NCI-H2029 treated with DMSO at 0.1 percent for 48 hours (cell line): ENCODE results near the gene DLG2.

Experiments used
- DNase-seq: peaks from one replicate; lab custom pipeline; 2025; lab: John Stamatoyannopoulos, UW

Gene DLG2

DNA sequence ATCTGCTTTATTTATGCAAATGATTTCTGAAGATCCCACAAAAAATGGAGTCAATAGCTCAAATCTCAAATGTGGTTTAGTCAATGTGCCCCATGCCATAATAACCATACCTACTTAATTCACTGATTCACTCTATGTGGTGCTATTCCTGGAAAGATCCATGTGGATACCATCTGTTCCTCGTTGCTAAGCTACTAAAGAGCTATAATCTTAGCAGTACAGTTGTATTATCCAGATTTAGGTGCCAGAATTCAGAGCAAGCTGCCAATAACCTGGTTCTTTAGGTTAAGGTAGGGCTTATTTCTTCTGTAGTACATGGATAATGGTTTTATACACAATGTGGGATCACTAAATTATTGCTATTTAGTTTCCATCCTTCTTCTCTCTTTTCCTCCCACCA, 1366.3 kb downstream of the DLG2 start:
- no peak for DNase-seq

DNA sequence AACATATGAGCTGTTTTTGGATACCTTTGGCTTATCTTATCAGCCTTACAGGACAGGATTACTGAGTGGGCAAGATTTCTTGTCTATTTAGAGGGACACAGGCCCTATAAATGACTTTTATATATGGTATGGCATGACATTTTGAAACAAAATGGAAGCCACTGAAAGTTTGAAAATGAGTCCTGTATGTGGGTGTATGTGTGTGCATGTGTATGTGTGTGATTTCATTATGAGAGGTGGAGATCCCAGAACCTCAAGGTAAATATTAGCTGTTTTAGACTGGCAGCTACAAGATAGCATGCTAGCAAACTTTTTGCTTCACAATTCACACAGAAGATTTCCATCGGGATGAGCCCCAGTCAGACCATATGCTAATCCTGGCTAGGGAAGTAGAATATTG, 1370.5 kb downstream of the DLG2 start:
- DNase-seq = no peak

DNA sequence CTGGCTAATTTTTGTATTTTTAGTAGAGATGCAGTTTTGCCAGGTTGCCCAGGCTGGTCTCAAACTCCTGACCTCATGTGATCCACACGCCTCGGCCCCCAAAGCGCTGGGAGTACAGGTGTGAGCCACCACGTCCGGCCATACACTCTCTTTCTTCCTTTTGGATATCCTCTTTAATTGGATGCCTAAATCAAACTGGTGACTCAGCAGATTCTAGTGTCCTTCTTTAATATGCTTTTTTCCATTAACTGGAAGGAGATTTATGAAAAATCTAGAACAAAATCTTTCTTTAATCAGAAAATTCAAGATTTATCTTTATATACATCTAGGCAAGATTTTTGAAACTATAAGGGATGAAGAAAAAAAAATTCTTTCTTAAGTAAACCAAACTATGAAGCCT, 1371.7 kb downstream of the DLG2 start:
- DNase-seq = no peak

DNA sequence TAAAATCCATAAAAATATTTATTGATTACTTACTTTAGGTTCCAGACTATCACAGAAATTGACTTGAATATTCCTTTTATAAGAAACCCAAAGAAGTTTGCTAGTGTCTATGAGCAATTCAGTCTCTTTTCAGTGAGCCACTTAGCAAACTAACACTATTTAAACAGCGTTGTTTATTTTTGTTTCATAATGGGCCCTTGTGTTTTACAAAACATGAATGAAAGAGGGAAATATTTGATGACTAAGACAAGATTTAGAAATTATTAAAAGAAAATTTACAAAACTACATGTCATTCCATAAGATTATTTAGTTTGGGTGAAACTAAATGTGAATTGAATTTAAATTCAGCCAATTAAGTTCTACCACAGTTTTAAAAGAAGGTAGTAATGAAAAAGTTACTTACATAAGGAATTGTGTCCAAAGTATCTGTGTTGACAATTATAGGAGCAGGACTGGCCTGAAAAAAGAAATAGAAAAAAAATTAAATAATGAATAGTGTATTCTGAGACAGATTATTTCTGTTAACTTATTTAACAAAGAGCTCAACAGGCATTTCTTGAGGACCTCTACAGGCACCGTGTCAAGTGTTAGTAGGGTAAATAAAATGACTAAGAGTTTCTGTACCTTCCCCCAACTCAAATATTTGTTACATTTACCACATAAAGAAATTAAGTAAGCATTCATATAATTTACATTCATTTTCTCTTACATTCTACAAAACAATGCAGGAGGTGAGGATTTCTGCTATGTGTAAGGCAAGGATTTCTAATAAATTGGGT, 1376.1 kb downstream of the DLG2 start:
- DNase-seq = no peak

DNA sequence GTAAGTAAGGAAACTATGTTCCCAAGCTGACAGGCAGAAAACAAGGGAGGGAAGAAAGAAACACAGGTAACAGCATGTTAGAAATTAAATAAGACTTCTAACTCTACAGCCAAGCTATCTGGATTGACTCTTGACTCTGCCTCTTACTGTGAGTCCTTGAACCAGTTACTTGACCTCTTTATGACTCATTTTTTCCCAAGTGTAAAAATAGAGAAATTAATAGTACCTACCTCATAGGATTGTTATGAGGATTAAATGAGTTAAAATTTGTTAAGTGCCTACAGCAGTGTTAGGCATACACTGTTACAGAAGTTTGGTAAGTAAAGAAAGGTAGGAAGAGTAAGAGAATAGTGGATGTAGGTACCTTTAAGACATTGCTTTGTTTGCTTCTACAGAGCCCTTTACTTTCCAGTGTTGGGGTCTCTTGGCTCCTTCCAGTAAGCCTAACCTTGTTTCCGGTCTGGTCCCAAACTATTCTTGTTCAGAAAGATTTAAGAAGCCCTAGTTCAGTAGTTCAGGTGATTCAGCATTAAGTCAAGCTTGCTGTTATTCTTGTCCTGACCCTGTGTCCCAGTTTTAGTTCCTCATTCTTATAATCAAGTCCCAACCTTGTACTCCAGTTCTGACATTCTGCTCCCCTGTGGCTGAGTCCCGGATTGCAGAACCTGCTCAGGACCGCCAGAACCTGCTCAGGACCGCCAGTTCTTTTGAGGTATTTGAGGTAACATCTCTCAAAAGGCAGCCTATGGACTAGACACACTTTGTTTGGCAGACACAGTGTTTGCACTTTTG, 1377.6 kb downstream of the DLG2 start:
- DNase-seq = no peak

DNA sequence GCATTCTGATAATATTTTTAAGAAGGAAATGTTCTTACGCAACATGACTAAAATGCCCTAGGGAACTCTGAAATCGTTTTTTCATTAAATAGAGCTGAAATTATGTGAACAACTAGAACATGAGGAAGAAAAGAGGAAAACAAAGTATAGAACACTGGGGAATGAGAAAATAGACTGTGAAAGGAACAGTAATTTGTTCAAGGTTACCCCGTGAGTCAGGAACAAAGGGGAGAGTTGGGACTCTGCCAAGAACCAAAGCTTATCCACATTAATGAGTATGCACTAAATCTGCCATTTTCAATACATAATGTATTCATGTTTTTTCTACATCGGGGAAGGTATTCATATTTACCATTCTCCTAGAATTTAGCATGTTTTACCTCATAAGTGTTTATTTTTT, 1379.2 kb downstream of the DLG2 start:
- no peak for DNase-seq

DNA sequence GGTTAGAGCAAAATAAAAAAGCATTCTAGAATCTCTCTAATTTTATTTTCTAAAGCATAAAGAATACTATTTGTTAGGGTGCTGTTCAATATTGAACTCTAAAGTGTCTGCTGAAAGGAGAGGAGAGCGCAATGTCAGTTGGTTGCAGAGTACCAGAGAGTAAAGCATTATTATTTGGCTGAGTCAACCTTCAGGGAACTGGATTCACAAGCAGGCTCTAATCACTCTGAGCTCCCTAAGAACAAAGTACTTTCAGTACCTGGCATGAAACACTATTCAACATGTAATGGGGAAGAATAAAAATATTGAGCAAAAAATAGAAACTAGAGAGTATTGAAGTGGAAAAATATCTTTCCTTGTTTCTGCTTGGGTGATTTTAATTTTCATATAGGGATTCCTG, 1380.0 kb downstream of the DLG2 start:
- no peak for DNase-seq

DNA sequence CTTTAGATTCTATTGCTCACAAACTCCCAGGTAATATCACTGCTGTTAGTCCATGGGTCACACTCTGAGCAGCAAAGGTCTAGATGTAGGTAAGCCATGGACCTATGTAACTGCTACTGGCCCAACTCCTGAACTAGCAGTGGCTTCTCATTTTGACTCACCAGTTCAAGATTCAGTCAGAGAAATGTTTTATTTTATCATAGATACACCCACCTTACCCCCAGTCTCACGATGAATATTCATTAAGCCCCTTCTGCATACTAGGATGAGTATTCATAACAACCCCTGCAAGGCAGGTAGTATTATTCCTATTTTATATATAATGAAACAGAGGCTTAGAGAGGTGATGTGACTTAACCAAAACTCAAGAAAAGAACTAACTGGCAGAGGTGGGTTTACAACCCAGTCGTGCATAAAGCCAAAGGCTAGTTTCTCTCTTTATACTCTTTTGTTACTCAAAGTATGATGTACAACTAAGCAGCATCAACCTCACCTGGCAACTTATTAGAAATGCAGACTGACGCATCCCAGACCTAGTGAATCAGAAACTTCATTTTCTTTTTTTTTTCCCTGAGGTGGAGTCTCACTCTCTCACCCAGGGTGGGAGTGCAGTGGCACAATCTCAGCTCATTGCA, 1383.4 kb downstream of the DLG2 start:
- no peak for DNase-seq

DNA sequence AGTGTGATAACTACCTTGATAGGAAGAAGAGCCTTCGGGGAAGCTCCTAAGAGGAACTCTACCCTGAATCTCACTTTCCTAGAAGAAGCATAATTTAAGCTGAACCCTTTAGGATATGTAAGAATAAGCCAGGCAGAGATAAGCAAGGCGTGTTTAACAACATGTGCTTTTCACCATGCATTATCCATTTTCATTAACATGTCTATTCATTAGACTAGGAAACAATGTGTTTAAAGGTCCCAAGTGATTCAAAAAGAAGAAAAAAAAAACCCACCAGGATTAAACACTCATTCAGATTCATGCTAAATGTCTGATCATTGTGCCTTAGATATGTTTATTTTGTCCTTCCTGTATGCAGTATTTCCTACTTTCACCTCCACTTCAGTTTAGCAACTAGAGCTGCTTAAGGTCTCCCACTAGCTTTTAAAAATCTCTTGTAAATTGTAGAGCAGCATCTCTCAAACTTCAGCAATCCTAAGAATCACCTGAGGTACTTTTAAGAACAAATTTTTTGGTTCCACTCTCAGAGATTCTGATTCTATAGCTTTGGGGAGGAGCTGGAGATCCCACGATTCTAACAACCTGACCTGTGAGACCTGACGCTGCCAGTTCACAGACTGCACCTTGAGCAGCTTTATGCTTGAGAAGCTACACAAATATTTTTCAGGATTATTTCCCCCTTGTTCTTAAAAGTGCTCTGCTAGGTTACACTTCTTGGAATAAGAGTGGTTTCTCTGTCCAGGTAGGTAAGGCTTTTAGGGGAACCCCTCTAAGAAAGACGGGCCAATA, 1385.6 kb downstream of the DLG2 start:
- DNase-seq = no peak

DNA sequence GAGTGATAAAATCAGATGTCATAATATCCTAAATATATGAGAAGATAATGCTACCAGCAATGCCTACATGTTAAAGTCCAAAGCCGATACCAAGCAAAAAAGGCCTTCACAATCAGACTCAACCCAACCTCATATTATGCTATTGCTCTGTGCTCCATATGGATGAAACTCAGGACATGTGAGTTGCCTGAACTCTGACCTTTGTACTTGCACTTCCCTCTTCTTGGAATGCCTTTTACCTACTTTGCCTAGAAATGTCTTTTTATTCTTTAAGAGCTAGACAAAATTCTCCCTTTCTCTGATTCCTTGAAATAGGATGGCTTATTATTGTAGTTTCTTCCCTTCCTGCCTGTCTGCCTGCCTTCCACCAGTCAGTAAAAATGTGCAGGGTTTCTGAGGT, 1386.3 kb downstream of the DLG2 start:
- no peak for DNase-seq

DNA sequence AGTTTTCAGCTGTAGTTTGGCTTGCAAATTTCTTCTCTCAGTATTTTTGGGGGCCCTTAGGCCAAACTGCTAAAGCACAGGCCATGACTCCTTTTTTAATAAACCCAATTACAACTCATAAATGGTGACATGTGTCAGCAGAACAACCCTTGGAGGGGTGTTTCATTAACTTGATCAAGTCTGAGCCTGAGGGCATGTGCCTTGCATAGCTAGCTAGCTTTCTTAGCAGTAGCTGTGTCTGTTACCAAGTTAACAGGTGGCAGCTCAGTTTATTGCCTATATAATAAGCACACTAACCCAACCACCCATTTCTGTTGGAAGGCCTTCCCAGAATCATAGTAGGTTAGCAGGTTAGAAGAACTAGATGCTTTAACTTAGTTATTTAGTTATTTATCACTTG, 1390.7 kb downstream of the DLG2 start:
- no peak for DNase-seq

DNA sequence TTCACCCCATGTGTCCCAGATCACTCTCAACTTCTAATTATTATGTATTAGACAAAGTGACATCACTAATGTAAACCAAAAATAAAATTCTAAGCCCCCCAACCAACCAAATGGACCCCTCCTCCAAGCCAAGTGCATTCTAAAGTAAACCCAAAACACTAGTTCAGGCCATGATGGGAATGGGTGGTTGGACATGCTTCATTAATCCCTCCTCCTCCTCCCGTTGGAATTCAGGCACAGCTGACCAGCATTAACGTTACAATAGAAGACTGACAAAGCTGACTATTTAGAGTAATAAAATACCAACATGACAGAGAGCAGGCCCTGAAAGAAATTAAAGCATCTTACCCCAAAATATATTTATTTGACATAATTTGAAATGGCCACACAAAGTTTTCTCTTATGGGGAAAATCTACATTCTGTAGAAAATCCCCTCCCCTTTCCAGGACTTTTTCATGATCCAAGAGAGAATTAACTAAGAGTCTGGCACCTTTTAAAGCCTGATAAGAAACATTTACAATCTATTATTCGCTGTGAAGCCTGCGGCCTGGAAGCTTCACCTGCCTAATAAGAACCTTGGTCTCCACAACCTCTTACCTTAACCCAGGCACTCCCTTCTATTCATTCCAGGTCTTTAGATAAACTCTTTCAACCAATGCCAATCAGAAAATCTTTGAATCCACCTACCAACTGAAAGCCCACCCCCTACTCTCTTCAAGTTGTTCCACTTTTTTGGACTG, 1392.5 kb downstream of the DLG2 start:
- DNase-seq = no peak

DNA sequence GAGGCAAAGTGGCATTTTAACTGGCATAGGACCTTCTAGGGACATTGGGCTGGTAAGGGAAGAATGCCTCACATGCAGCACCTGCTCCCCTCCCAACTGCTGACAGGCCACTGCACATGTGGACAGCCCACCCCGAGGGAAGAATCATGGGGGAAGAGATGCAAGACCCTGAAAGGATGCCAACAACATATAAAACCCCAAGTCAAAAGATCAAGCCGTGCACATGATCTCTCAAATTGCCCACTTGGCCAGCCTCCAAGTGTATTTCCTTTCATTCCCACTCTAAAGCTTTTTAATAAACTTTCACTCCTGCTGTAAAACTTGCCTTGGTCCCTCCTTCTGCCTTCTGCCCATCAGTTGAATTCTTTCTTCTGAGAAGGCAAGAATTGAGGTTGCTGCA, 1393.1 kb downstream of the DLG2 start:
- no peak for DNase-seq

DNA sequence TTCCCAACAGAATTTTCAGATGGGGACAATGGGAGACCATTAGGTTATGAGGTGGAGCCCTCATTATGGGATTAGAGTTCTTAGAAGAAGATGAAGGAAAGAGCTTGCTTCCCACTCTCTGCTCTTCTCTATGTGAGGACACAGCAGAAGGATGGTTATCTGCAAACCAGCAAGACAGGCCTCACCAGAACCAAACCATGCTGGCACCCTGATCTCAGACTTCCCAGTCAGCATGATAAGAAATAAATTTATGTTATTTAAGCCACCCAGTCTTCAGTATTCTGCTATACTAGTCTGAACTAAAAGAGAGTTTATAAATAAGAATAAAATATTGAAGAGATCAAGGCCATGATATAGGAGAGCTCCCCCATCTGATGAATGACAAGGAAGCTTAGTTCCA, 1394.6 kb downstream of the DLG2 start:
- DNase-seq = no peak

DNA sequence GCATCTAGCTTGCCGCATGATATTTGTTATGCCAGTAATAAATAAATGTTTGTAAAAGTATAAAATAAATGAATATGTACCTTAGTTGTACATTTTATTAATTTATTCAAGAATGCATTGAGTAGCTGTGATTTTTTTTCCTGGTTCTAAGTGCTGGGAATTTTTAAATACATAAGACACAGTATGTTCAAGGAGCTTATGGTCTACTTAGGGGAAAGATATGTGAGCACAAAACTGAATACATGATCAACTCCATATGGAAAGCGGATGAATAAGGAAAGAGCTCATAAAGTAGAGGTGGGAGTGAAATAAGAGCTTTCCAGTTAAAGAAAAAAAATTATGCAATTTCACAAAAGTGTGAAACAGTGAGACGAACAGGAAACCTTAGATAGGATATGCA, 1396.7 kb downstream of the DLG2 start:
- no peak for DNase-seq

DNA sequence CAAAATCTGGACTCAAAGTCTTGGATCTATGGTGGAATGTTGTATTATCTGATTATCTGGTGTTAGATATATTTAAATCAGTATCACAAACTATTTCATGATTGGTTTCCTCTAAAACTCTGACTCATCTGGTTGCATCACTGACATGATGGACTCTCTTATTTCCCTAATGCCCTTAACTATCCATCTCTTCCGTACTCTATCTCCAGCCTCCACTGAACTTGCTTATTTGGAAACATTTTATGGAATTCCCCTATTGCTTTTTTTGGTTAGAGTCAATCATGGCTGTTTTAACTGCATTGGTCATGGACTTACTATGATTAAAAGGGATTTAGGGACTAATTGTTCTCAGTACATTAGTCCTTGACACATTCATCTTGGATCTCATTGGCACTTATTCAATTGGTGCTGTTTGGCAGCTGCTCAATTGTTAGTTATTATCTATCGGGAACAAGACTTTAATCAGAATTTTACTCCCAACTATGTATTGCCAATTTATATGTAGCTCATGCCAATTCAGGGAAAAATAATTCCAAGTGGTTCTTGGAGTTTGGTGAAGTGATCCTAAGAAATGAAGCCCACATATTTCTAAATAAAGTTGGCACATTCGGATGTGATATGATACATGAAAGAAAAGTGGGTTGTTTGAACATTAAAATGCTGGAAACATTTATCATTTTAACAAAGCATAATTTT, 1399.0 kb downstream of the DLG2 start:
- no peak for DNase-seq

DNA sequence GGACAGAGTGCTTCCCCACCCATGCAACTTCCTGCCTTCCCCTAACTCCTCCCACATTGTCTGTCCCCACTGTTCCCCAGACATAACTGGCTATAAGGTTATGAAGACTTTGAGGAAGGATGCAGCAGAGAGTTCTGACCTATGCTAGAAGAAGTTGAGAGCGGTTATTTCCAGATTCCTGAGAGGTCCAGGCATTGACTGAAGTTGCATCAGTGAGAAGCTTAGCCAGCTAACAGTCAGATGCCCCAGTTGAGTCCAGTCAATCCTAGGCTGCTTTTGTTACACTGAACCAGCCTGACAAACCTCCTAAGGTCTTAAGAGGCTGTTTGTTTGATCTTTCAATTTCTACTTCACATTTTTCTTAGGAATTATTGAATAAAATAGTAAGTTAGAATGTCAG, 1403.1 kb downstream of the DLG2 start:
- DNase-seq = no peak

DNA sequence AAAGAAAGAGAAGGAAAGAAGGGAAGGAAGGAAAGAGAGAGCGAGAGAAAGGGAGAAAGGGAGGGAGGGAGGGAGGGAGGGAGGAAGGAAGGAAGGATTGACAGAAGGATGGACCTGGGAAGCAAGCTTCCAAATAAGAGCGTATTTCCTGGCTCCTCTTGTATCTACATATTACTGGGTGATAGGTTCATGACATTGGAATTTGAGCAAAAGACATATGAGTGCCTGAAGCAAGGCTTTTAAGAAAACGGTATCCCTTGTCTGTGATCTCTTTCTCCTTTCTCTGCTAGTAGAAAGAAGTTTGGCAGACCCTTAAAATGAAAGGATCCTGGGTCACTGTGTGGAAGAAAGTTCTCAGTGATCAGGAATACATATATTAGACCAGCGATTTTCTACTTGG, 1408.8 kb downstream of the DLG2 start:
- DNase-seq = no peak

DNA sequence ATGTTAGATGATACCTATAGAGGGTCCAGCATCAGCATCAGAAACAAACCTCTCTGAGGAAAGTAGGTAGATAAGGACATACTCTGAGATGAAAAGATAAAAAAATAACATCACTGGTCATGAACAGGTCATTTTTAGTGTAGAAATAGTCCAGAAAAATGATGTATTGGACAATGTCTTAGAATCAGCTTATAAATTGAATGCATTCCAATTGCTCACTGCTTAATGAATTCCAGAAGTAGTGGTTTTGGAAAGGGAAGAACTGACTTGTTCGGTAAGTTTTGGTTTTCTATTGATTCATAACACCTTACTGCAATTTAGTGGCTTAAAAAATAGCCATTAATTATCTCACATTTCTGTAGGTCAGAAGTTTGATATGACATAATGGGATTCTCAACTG, 1411.5 kb downstream of the DLG2 start:
- DNase-seq = no peak

DNA sequence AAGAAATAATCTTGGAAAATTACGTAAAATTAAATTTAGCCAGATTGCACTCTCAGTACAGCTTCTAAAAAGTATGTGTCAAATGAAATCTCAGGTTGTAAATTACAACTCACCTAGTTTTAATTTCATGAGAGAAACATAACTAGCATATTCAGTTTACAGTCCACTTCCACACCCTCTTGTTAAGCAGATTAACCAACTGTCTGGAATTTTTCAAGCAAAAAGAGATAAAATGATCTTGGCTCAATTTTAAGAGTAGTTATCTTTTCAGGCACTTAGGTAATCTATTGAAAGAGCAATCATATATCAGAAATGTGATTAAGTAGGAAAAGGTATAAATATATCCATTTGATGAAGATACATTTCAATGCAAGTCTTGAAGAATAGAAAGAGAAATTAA, 1412.6 kb downstream of the DLG2 start:
- DNase-seq = no peak
